Endothelial cell (in vitro differentiated cells): ENCODE results near the gene GALNT7. TPM values are rescaled to one million over a fixed set of nuclear protein-coding genes. Genes with fewer than 3 reads are reported as not detected.

Experiments
- DNase-seq: peaks from one replicate; pipeline ENCODE4 v3.0.0; 2021; ENCODE audit warnings: low spot score
- H3K27ac Mint-ChIP-seq: one replicate; pipeline ENCODE4 v1.8.0; 2021; ENCODE audit warnings: mixed read lengths, inconsistent platforms; ENCODE audit not compliant: unreplicated experiment
- H3K27me3 Mint-ChIP-seq: one replicate; pipeline ENCODE4 v1.8.0; 2021; ENCODE audit warnings: mild to moderate bottlenecking, moderate library complexity, mixed read lengths, inconsistent platforms; ENCODE audit not compliant: unreplicated experiment
- H3K36me3 Mint-ChIP-seq: one replicate; pipeline ENCODE4 v1.8.0; 2021; ENCODE audit warnings: mild to moderate bottlenecking, low read depth, mixed read lengths, inconsistent platforms; ENCODE audit not compliant: unreplicated experiment
- H3K4me1 Mint-ChIP-seq: one replicate; pipeline ENCODE4 v1.8.0; 2021; ENCODE audit warnings: mild to moderate bottlenecking, mixed read lengths, inconsistent platforms; ENCODE audit not compliant: unreplicated experiment
- H3K4me3 Mint-ChIP-seq: one replicate; pipeline ENCODE4 v1.8.0; 2021; ENCODE audit warnings: mild to moderate bottlenecking, mixed read lengths, inconsistent platforms; ENCODE audit not compliant: unreplicated experiment
- H3K9me3 Mint-ChIP-seq: one replicate; pipeline ENCODE4 v1.8.0; 2021; ENCODE audit warnings: mixed read lengths, inconsistent platforms; ENCODE audit not compliant: unreplicated experiment
- CTCF ChIP-seq: fragments of 200-600 bp; sonication (generic); IDR thresholded peaks from one replicate; pipeline ENCODE4 v1.5.0; 2021; ENCODE audit warnings: antibody characterized with exemption; ENCODE audit not compliant: unreplicated experiment
- total RNA-seq: library from RNA; stranded (reverse); fragmentation: NEBNext Ultra II Directional; extraction: Animal tissue kit (Norgen Biotek cat#: 25700); gene quantifications from one replicate; pipeline ENCODE4 v1.2.1, GENCODE V29; 2021; ENCODE audit not compliant: unreplicated experiment

The GALNT7 gene
- total RNA-seq, 1 donor from 2014 or later, result 80.9 TPM

- no peak for DNase-seq
- Mint-ChIP-seq H3K9me3 (no peaks in the 10 kb centered on the region), H3K36me3 (peaks cover 8% of the 10 kb centered on the region)
Measured at GRCh38 chr4:173161311-173161710, 7.3 kb upstream of the GALNT7 start.

GRCh38 chr4:173165706-173166105 lies 2.9 kb upstream of the GALNT7 start:
- TF ChIP-seq CTCF, result no peak
- Mint-ChIP-seq H3K9me3 (no peaks in the 10 kb centered on the region), H3K4me3 (peak overlapping the region; percentile 37)

More at GRCh38 chr4:173161311-173161710, 7.3 kb upstream of the GALNT7 start:
- H3K27ac Mint-ChIP-seq, result no peak overlapping the region
- H3K27me3 Mint-ChIP-seq, result no peaks in the 10 kb centered on the region
- no peak overlapping the region for H3K4me3 Mint-ChIP-seq
- H3K4me1 Mint-ChIP-seq, result peaks cover 4% of the 10 kb centered on the region
- no peak for TF ChIP-seq CTCF

GRCh38 chr4:173166491-173166890 lies 2.1 kb upstream of the GALNT7 start:
- peak overlapping the region; percentile 66 for H3K4me3 Mint-ChIP-seq
- peaks cover 33% of the 10 kb centered on the region for H3K4me1 Mint-ChIP-seq
- H3K27ac Mint-ChIP-seq, result no peak overlapping the region
- H3K9me3 Mint-ChIP-seq, result no peaks in the 10 kb centered on the region
- peaks cover 15% of the 10 kb centered on the region for H3K27me3 Mint-ChIP-seq
- H3K36me3 Mint-ChIP-seq, result peaks cover 16% of the 10 kb centered on the region
- no peak for DNase-seq
- no peak for TF ChIP-seq CTCF

More at GRCh38 chr4:173165706-173166105, 2.9 kb upstream of the GALNT7 start:
- peaks cover 13% of the 10 kb centered on the region for H3K27me3 Mint-ChIP-seq
- no peak for DNase-seq
- peak overlapping the region; percentile 68 for H3K27ac Mint-ChIP-seq
- peaks cover 16% of the 10 kb centered on the region for H3K36me3 Mint-ChIP-seq
- peaks cover 27% of the 10 kb centered on the region for H3K4me1 Mint-ChIP-seq

- Mint-ChIP-seq H3K9me3 (no peaks in the 10 kb centered on the region), H3K4me3 (peak overlapping the region; percentile 95), H3K27me3 (peaks cover 18% of the 10 kb centered on the region), H3K36me3 (peaks cover 11% of the 10 kb centered on the region), H3K27ac (peak overlapping the region; percentile 94), H3K4me1 (peaks cover 43% of the 10 kb centered on the region)
- peak; percentile 53 for DNase-seq
- no peak for TF ChIP-seq CTCF
Measured at GRCh38 chr4:173167758-173168395, 734 bp upstream of the GALNT7 start.

GRCh38 chr4:173169178-173169427 lies 492 bp downstream of the GALNT7 start:
- peaks cover 55% of the 10 kb centered on the region for H3K4me1 Mint-ChIP-seq
- no peaks in the 10 kb centered on the region for H3K9me3 Mint-ChIP-seq
- no peak for DNase-seq
- H3K4me3 Mint-ChIP-seq, result no peak overlapping the region
- H3K27me3 Mint-ChIP-seq, result peaks cover 18% of the 10 kb centered on the region
- peaks cover 11% of the 10 kb centered on the region for H3K36me3 Mint-ChIP-seq
- no peak overlapping the region for H3K27ac Mint-ChIP-seq
- no peak for TF ChIP-seq CTCF
